CD8-positive, alpha-beta memory T cell (primary cell): ENCODE results near the gene PLA2G2C. TPM values are rescaled to one million over a fixed set of nuclear protein-coding genes. Genes with fewer than 3 reads are reported as not detected.

Experiments
- CTCF ChIA-PET: fragments of 350-600 bp; sonication (Branson Sonifier 250); formaldehyde crosslinking; loops from one replicate; lab custom pipeline; 2021; ENCODE audit warnings: antibody characterized with exemption; lab: Charles Lee
- POLR2A ChIA-PET: fragments of 350-600 bp; sonication (Branson Sonifier 250); formaldehyde crosslinking; loops from one replicate; lab custom pipeline; 2021; ENCODE audit warnings: antibody characterized with exemption; lab: Charles Lee
- DNase-seq, 5 donors: peaks; one replicate each; pipeline versions ENCODE4 v3.0.0 to v3.0.0-alpha.2; 2020 to 2022; ENCODE audit warnings: mixed read lengths in 1 of 5
- H3K27ac ChIP-seq: one replicate; pipeline ENCODE4 v1.7.0; 2013; ENCODE audit warnings: low read depth, mild to moderate bottlenecking, low read length, moderate library complexity
- H3K27me3 ChIP-seq: 2 replicates; pipeline ENCODE4 v1.7.0; 2013; ENCODE audit warnings: low read length, mild to moderate bottlenecking; ENCODE audit not compliant: insufficient read depth, poor library complexity, severe bottlenecking
- H3K36me3 ChIP-seq: 2 replicates; pipeline ENCODE4 v1.7.0; 2013; ENCODE audit warnings: mild to moderate bottlenecking, low read length, moderate library complexity; ENCODE audit not compliant: insufficient read depth
- H3K4me1 ChIP-seq: 2 replicates; pipeline ENCODE4 v1.7.0; 2013; ENCODE audit warnings: mild to moderate bottlenecking, low read length, moderate library complexity; ENCODE audit not compliant: insufficient read depth
- H3K4me3 ChIP-seq: 2 replicates; pipeline ENCODE4 v1.7.0; 2013; ENCODE audit warnings: mild to moderate bottlenecking, low read length
- H3K9me3 ChIP-seq: 2 replicates; pipeline ENCODE4 v1.7.0; 2013; ENCODE audit warnings: mild to moderate bottlenecking, low read length
- H3K27ac Mint-ChIP-seq, 8 donors: one replicate each; pipeline ENCODE4 v1.8.0; 2020 to 2021; ENCODE audit warnings: mixed read lengths in 8 of 8, mild to moderate bottlenecking in 6 of 8, inconsistent platforms in 3 of 8, moderate library complexity in 3 of 8
- H3K27me3 Mint-ChIP-seq, 2 donors: one replicate each; pipeline ENCODE4 v1.8.0; 2020 to 2021; ENCODE audit warnings: mixed read lengths in 2 of 2, mild to moderate bottlenecking in 1 of 2, moderate library complexity in 1 of 2
- H3K36me3 Mint-ChIP-seq, 3 donors: one replicate each; pipeline ENCODE4 v1.8.0; 2020 to 2021; ENCODE audit warnings: mixed read lengths in 3 of 3, inconsistent platforms in 1 of 3, mild to moderate bottlenecking in 1 of 3
- H3K4me1 Mint-ChIP-seq, 3 donors: one replicate each; pipeline ENCODE4 v1.8.0; 2020 to 2021; ENCODE audit warnings: mixed read lengths in 3 of 3, inconsistent platforms in 1 of 3, mild to moderate bottlenecking in 1 of 3
- H3K4me3 Mint-ChIP-seq, 7 donors: one replicate each; pipeline ENCODE4 v1.8.0; 2020 to 2021; ENCODE audit warnings: mixed read lengths in 7 of 7, mild to moderate bottlenecking in 6 of 7, moderate library complexity in 4 of 7, inconsistent platforms in 2 of 7
- H3K9me3 Mint-ChIP-seq, 5 donors: one replicate each; pipeline ENCODE4 v1.8.0; 2020 to 2022; ENCODE audit warnings: mixed read lengths in 5 of 5, mild to moderate bottlenecking in 3 of 5, moderate library complexity in 2 of 5, inconsistent platforms in 1 of 5
- polyA plus RNA-seq: library from polyadenylated mRNA; unstranded; fragments of 300-500 nt; fragmentation: Illumina TruSeq; gene quantifications from one replicate; pipeline ENCODE4 v1.2.3, GENCODE V29; 2021
- total RNA-seq, 2 experiments: library from RNA; stranded (reverse); gene quantifications; one replicate each; pipeline ENCODE4 v1.2.3, GENCODE V29; 2021

PLA2G2C gene
- total and polyA plus RNA-seq, 3 experiments from 2014 or later, result not detected

- DNase-seq, result no peak
- Mint-ChIP-seq H3K27ac (peak overlapping the region in 5 of 8 donors; percentile 4 to 92 (median 67)), H3K9me3 (no peaks in the 10 kb centered on the region), H3K4me1 (peaks cover 40 to 50% (median 46%) of the 10 kb centered on the region in 3 donors), H3K27me3 (peaks cover 7 to 25% of the 10 kb centered on the region in 2 donors), H3K4me3 (peak overlapping the region in 6 of 7 donors; percentile 3 to 90 (median 24)), H3K36me3 (no peaks in the 10 kb centered on the region)
- no peaks in the 10 kb centered on the region for H3K27me3 ChIP-seq
- no peak overlapping the region for H3K4me3 ChIP-seq
- peak overlapping the region; percentile 86 for H3K27ac ChIP-seq
- H3K36me3 ChIP-seq, result no peaks in the 10 kb centered on the region
- H3K4me1 ChIP-seq, result peaks cover 40% of the 10 kb centered on the region
- CTCF ChIA-PET, result no interaction called here
- no peaks in the 10 kb centered on the region for H3K9me3 ChIP-seq
- POLR2A ChIA-PET, result no interaction called here
Observed at GRCh38 chr1:20187813-20188454, 1.6 kb upstream of the PLA2G2C start.

- Histone ChIP-seq H3K27ac (peak overlapping the region; percentile 86), H3K36me3 (no peaks in the 10 kb centered on the region), H3K27me3 (no peaks in the 10 kb centered on the region), H3K4me3 (peak overlapping the region; percentile 11), H3K9me3 (no peaks in the 10 kb centered on the region), H3K4me1 (peaks cover 40% of the 10 kb centered on the region)
- H3K36me3 Mint-ChIP-seq, result no peaks in the 10 kb centered on the region
- peaks cover 6 to 18% of the 10 kb centered on the region in 2 donors for H3K27me3 Mint-ChIP-seq
- H3K4me3 Mint-ChIP-seq, result peak overlapping the region; percentile 22 to 90 (median 81)
- CTCF ChIA-PET, result interaction anchor here (1.5 kb wide), 1 partner anchor 36 kb away, joined by 5 read pairs; no protein-coding TSS in a partner anchor
- DNase-seq, result peak in 2 of 5 donors; percentile 10 to 20
- POLR2A ChIA-PET, result no interaction called here
- H3K9me3 Mint-ChIP-seq, result no peaks in the 10 kb centered on the region
- H3K27ac Mint-ChIP-seq, result peak overlapping the region; percentile 15 to 92 (median 74)
- H3K4me1 Mint-ChIP-seq, result peaks cover 40 to 50% (median 46%) of the 10 kb centered on the region in 3 donors
Observed at GRCh38 chr1:20187103-20187812, 940 bp upstream of the PLA2G2C start.

- peaks cover 4 to 13% of the 10 kb centered on the region in 2 donors for H3K27me3 Mint-ChIP-seq
- ChIA-PET POLR2A (no interaction called here), CTCF (no interaction called here)
- H3K27ac Mint-ChIP-seq, result peak overlapping the region; percentile 62 to 95 (median 90)
- H3K36me3 ChIP-seq, result no peaks in the 10 kb centered on the region
- H3K4me3 Mint-ChIP-seq, result peak overlapping the region; percentile 77 to 84 (median 80)
- H3K4me1 ChIP-seq, result peaks cover 40% of the 10 kb centered on the region
- H3K9me3 Mint-ChIP-seq, result no peaks in the 10 kb centered on the region
- H3K27me3 ChIP-seq, result no peaks in the 10 kb centered on the region
- H3K4me3 ChIP-seq, result peak overlapping the region; percentile 75
- H3K27ac ChIP-seq, result peak overlapping the region; percentile 86
- H3K9me3 ChIP-seq, result no peaks in the 10 kb centered on the region
- peaks cover 40 to 50% (median 46%) of the 10 kb centered on the region in 3 donors for H3K4me1 Mint-ChIP-seq
- no peaks in the 10 kb centered on the region for H3K36me3 Mint-ChIP-seq
- peak; percentile 22 to 69 (median 60) for DNase-seq
Observed at GRCh38 chr1:20184997-20185833, 1.1 kb downstream of the PLA2G2C start.

- H3K27me3 ChIP-seq, result no peaks in the 10 kb centered on the region
- H3K4me1 ChIP-seq, result peaks cover 40% of the 10 kb centered on the region
- H3K36me3 ChIP-seq, result no peaks in the 10 kb centered on the region
- POLR2A ChIA-PET, result no interaction called here
- peak overlapping the region; percentile 29 to 89 (median 79) for H3K4me3 Mint-ChIP-seq
- CTCF ChIA-PET, result no interaction called here
- H3K27ac ChIP-seq, result peak overlapping the region; percentile 86
- peak overlapping the region in 7 of 8 donors; percentile 83 to 97 (median 91) for H3K27ac Mint-ChIP-seq
- no peak for DNase-seq
- H3K9me3 Mint-ChIP-seq, result no peaks in the 10 kb centered on the region
- no peaks in the 10 kb centered on the region for H3K9me3 ChIP-seq
- peaks cover 4 to 13% of the 10 kb centered on the region in 2 donors for H3K27me3 Mint-ChIP-seq
- H3K4me3 ChIP-seq, result no peak overlapping the region
- H3K4me1 Mint-ChIP-seq, result peaks cover 40 to 50% (median 46%) of the 10 kb centered on the region in 3 donors
- H3K36me3 Mint-ChIP-seq, result no peaks in the 10 kb centered on the region
Observed at GRCh38 chr1:20184481-20184900, 1.8 kb downstream of the PLA2G2C start.

GRCh38 chr1:20183616-20184271, 2.6 kb downstream of the PLA2G2C start:
- Histone ChIP-seq H3K36me3 (no peaks in the 10 kb centered on the region), H3K27me3 (no peaks in the 10 kb centered on the region), H3K9me3 (no peaks in the 10 kb centered on the region), H3K4me1 (peaks cover 38% of the 10 kb centered on the region), H3K4me3 (no peak overlapping the region), H3K27ac (no peak overlapping the region)
- Mint-ChIP-seq H3K27ac (peak overlapping the region in 7 of 8 donors; percentile 17 to 95 (median 73)), H3K36me3 (no peaks in the 10 kb centered on the region), H3K4me3 (peak overlapping the region in 6 of 7 donors; percentile 23 to 89 (median 53)), H3K9me3 (no peaks in the 10 kb centered on the region), H3K4me1 (peaks cover 40 to 50% (median 46%) of the 10 kb centered on the region in 3 donors), H3K27me3 (peaks cover 4 to 7% of the 10 kb centered on the region in 2 donors)
- ChIA-PET CTCF (interaction anchor here (0.8 kb wide), 1 partner anchor 29 kb away, joined by 3 read pairs; no protein-coding TSS in a partner anchor), POLR2A (no interaction called here)
- no peak for DNase-seq

- Mint-ChIP-seq H3K27me3 (peaks cover 2 to 4% of the 10 kb centered on the region in 2 donors), H3K4me3 (no peak overlapping the region), H3K27ac (peak overlapping the region in 2 of 8 donors; percentile 62 to 83), H3K9me3 (no peaks in the 10 kb centered on the region), H3K36me3 (no peaks in the 10 kb centered on the region), H3K4me1 (peaks cover 36 to 44% (median 40%) of the 10 kb centered on the region in 3 donors)
- CTCF ChIA-PET, result interaction anchor here (0.8 kb wide), 1 partner anchor 30 kb away, joined by 3 read pairs; no protein-coding TSS in a partner anchor
- H3K9me3 ChIP-seq, result no peaks in the 10 kb centered on the region
- no peaks in the 10 kb centered on the region for H3K36me3 ChIP-seq
- no peak overlapping the region for H3K27ac ChIP-seq
- peaks cover 31% of the 10 kb centered on the region for H3K4me1 ChIP-seq
- DNase-seq, result no peak
- H3K27me3 ChIP-seq, result no peaks in the 10 kb centered on the region
- no peak overlapping the region for H3K4me3 ChIP-seq
- POLR2A ChIA-PET, result no interaction called here
Observed at GRCh38 chr1:20183035-20183434, 3.3 kb downstream of the PLA2G2C start.

GRCh38 chr1:20182415-20182814, 3.9 kb downstream of the PLA2G2C start:
- DNase-seq, result no peak
- no peak overlapping the region for H3K4me3 Mint-ChIP-seq
- peaks cover 0 to 4% of the 10 kb centered on the region in 2 donors for H3K27me3 Mint-ChIP-seq
- H3K9me3 Mint-ChIP-seq, result no peaks in the 10 kb centered on the region
- Histone ChIP-seq H3K27me3 (no peaks in the 10 kb centered on the region), H3K36me3 (no peaks in the 10 kb centered on the region), H3K4me1 (peaks cover 25% of the 10 kb centered on the region), H3K4me3 (no peak overlapping the region), H3K27ac (no peak overlapping the region), H3K9me3 (no peaks in the 10 kb centered on the region)
- ChIA-PET POLR2A (no interaction called here), CTCF (no interaction called here)
- no peaks in the 10 kb centered on the region for H3K36me3 Mint-ChIP-seq
- H3K27ac Mint-ChIP-seq, result peak overlapping the region in 1 of 8 donors; percentile 31
- peaks cover 29 to 38% (median 34%) of the 10 kb centered on the region in 3 donors for H3K4me1 Mint-ChIP-seq
